ENCODE data around the gene FOXD3.

Gene FOXD3

DNA sequence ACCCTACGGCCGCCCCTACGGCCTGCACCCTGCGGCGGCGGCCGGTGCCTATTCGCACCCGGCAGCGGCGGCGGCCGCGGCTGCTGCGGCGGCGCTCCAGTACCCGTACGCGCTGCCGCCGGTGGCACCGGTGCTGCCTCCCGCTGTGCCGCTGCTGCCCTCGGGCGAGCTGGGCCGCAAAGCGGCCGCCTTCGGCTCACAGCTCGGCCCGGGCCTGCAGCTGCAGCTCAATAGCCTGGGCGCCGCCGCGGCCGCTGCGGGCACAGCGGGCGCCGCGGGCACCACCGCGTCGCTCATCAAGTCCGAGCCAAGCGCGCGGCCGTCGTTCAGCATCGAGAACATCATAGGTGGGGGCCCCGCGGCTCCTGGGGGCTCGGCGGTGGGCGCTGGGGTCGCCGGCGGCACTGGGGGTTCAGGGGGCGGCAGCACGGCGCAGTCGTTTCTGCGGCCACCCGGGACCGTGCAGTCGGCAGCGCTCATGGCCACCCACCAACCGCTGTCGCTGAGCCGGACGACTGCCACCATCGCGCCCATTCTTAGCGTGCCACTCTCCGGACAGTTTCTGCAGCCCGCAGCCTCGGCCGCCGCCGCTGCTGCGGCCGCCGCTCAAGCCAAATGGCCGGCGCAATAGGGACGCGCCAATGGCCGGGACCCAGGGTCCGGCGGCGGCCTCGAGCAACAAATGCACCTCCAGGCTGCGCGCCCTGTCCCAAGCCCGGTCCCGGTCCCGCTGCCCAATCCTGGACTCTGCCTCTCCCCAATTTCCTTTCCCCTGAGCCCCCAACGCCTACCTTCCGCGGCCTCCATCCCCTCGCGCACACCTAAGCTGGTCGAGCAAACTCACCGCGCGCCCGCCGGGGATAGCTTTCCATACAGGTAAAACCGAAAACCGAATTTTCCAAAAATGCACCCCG lies 1.8 kb downstream of the FOXD3 start:
- no peaks in the 10 kb centered on the region for H3K79me2 ChIP-seq (ENCODE audit: control insufficient read depth, low read length)
- no peak overlapping the region for H3K4me2 ChIP-seq (ENCODE audit: low read length)
- H4K20me1 ChIP-seq (ENCODE audit: control insufficient read depth, insufficient read depth, low read depth, low read length): no peaks in the 10 kb centered on the region
- peaks cover 4% of the 10 kb centered on the region; the same call in 1 of the 2 replicates for H3K9me3 ChIP-seq (ENCODE audit: control insufficient read depth, insufficient read depth, low read length)
- H3K27me3 ChIP-seq (ENCODE audit: control insufficient read depth, low read length): no peaks in the 10 kb centered on the region
- H3K27ac ChIP-seq (ENCODE audit: low read depth, low read length): no peak overlapping the region
- H3K9me2 ChIP-seq (replicated peaks; ENCODE audit: control insufficient read depth, low read length): no peaks in the 10 kb centered on the region
- TF ChIP-seq EZH2phosphoT487 (IDR thresholded peaks at IDR 0.05; ENCODE audit: borderline replicate concordance, low read length): no peak
- TF ChIP-seq, protein P1, sequence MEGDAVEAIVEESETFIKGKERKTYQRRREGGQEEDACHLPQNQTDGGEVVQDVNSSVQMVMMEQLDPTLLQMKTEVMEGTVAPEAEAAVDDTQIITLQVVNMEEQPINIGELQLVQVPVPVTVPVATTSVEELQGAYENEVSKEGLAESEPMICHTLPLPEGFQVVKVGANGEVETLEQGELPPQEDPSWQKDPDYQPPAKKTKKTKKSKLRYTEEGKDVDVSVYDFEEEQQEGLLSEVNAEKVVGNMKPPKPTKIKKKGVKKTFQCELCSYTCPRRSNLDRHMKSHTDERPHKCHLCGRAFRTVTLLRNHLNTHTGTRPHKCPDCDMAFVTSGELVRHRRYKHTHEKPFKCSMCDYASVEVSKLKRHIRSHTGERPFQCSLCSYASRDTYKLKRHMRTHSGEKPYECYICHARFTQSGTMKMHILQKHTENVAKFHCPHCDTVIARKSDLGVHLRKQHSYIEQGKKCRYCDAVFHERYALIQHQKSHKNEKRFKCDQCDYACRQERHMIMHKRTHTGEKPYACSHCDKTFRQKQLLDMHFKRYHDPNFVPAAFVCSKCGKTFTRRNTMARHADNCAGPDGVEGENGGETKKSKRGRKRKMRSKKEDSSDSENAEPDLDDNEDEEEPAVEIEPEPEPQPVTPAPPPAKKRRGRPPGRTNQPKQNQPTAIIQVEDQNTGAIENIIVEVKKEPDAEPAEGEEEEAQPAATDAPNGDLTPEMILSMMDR (IDR thresholded peaks at IDR 0.05; ENCODE audit: low read depth, low read length, poor library complexity, severe bottlenecking): no peak
- no peak overlapping the region for H3K4me3 ChIP-seq (ENCODE audit: low read length)
- peaks cover 15% of the 10 kb centered on the region for H3K4me1 ChIP-seq (ENCODE audit: control insufficient read depth, low read length)
- peaks cover 5% of the 10 kb centered on the region; the same call in 1 of the 2 replicates for H3F3A ChIP-seq (ENCODE audit: control insufficient read depth, insufficient read depth)
- H3K36me3 ChIP-seq (ENCODE audit: control insufficient read depth, low read length): no peaks in the 10 kb centered on the region

- Histone ChIP-seq H3K27me3 (ENCODE audit: control insufficient read depth, low read length) (no peaks in the 10 kb centered on the region), H3K36me3 (ENCODE audit: control insufficient read depth, low read length) (no peaks in the 10 kb centered on the region), H3K4me3 (ENCODE audit: low read length) (no peak overlapping the region), H3K4me2 (ENCODE audit: low read length) (no peak overlapping the region), H3K9me2 (replicated peaks; ENCODE audit: control insufficient read depth, low read length) (no peaks in the 10 kb centered on the region), H3K4me1 (ENCODE audit: control insufficient read depth, low read length) (peaks cover 15% of the 10 kb centered on the region), H3K9me3 (ENCODE audit: control insufficient read depth, insufficient read depth, low read length) (peaks cover 4% of the 10 kb centered on the region; the same call in 1 of the 2 replicates), H3F3A (ENCODE audit: control insufficient read depth, insufficient read depth) (peaks cover 5% of the 10 kb centered on the region; the same call in 1 of the 2 replicates), H3K79me2 (ENCODE audit: control insufficient read depth, low read length) (no peaks in the 10 kb centered on the region), H4K20me1 (ENCODE audit: control insufficient read depth, insufficient read depth, low read depth, low read length) (no peaks in the 10 kb centered on the region), H3K27ac (ENCODE audit: low read depth, low read length) (no peak overlapping the region)
- TF ChIP-seq, protein P1 (IDR thresholded peaks at IDR 0.05; ENCODE audit: low read depth, low read length, poor library complexity, severe bottlenecking): no peak
- no peak for TF ChIP-seq EZH2phosphoT487 (IDR thresholded peaks at IDR 0.05; ENCODE audit: borderline replicate concordance, low read length)
Observed at GRCh38 chr1:63324779-63325119, 2.4 kb downstream of the FOXD3 start.

- no peaks in the 10 kb centered on the region for H3K79me2 ChIP-seq (ENCODE audit: control insufficient read depth, low read length)
- peaks cover 5% of the 10 kb centered on the region; the same call in 1 of the 2 replicates for H3F3A ChIP-seq (ENCODE audit: control insufficient read depth, insufficient read depth)
- H3K4me2 ChIP-seq (ENCODE audit: low read length): no peak overlapping the region
- no peaks in the 10 kb centered on the region for H3K9me2 ChIP-seq (replicated peaks; ENCODE audit: control insufficient read depth, low read length)
- no peak overlapping the region for H3K4me3 ChIP-seq (ENCODE audit: low read length)
- no peaks in the 10 kb centered on the region for H3K36me3 ChIP-seq (ENCODE audit: control insufficient read depth, low read length)
- no peaks in the 10 kb centered on the region for H3K27me3 ChIP-seq (ENCODE audit: control insufficient read depth, low read length)
- peaks cover 4% of the 10 kb centered on the region; the same call in 1 of the 2 replicates for H3K9me3 ChIP-seq (ENCODE audit: control insufficient read depth, insufficient read depth, low read length)
- H3K27ac ChIP-seq (ENCODE audit: low read depth, low read length): no peak overlapping the region
- H4K20me1 ChIP-seq (ENCODE audit: control insufficient read depth, insufficient read depth, low read depth, low read length): no peaks in the 10 kb centered on the region
- TF ChIP-seq, protein P1 (IDR thresholded peaks at IDR 0.05; ENCODE audit: low read depth, low read length, poor library complexity, severe bottlenecking): no peak
- TF ChIP-seq EZH2phosphoT487 (IDR thresholded peaks at IDR 0.05; ENCODE audit: borderline replicate concordance, low read length): no peak
- H3K4me1 ChIP-seq (ENCODE audit: control insufficient read depth, low read length): peaks cover 15% of the 10 kb centered on the region
Observed at GRCh38 chr1:63325279-63325985, 3.1 kb downstream of the FOXD3 start.

All from DOHH2 (cell line).